Right cardiac atrium (tissue), 5 donors: ENCODE measurements around the gene AIFM1. TPM values are rescaled to one million over a fixed set of nuclear protein-coding genes. Genes with fewer than 3 reads are reported as not detected.

Experiments used
- ATAC-seq, 2 donors: fragments of 200-7000 bp; cut with Tn5 transposase; one replicate each; pipeline versions ENCODE4 v1.8.0 to v1.9.1; 2020; ENCODE audit warnings: moderate library complexity in 2 of 2, mild to moderate bottlenecking in 1 of 2
- DNase-seq, 3 donors: peaks; one replicate each; pipeline ENCODE4 v3.0.0-alpha.2; 2020
- H3K27ac ChIP-seq: one replicate; pipeline ENCODE4 v1.5.1; 2013; ENCODE audit warnings: mild to moderate bottlenecking, low read length, control low read depth, moderate library complexity
- H3K27me3 ChIP-seq: one replicate; pipeline ENCODE4 v1.6.1; 2013; ENCODE audit not compliant: control insufficient read depth, insufficient read depth
- H3K4me1 ChIP-seq: one replicate; pipeline ENCODE4 v1.6.1; 2013; ENCODE audit warnings: low read length; ENCODE audit not compliant: control insufficient read depth, insufficient read depth
- H3K4me3 ChIP-seq: one replicate; pipeline ENCODE4 v1.5.1; 2013; ENCODE audit warnings: low read length, control low read depth
- H3K9me3 ChIP-seq: one replicate; pipeline ENCODE4 v1.6.1; 2013; ENCODE audit warnings: low read length; ENCODE audit not compliant: control insufficient read depth
- WGBS: extraction: QIAGEN DNeasy Blood & Tissue Kit; methylation state at CpG from one replicate; pipeline ENCODE4 v1.1.7; 2013; 5-methylcytosine and 5-hydroxymethylcytosine counted together
- intact Hi-C, 4 donors: fragments of 100-400 bp; cut with DNase I; formaldehyde crosslinking; loops; one replicate each; pipeline versions ENCODE4 v1.11.0 to v1.14.0; 2022 to 2023
- polyA plus RNA-seq: library from polyadenylated mRNA; stranded (reverse); fragments of 200-250 nt; gene quantifications from one replicate; pipeline ENCODE4 v1.2.3, GENCODE V29; 2013
- total RNA-seq, 4 donors: library from RNA; stranded (reverse); fragmentation: NEBNext Ultra II Directional; extraction: Animal tissue kit (Norgen Biotek cat#: 25700); gene quantifications; one replicate each; pipeline ENCODE4 v1.2.1, GENCODE V29; 2021
- donor health status: healthy with polysubstance abuse.
- donor health status: DM: no; HTN: yes; CAD: no.
- donor health status: DM: no; HTN: no; CAD: no.
- donor health status: DM: no; HTN: yes; CAD: no; lungs with severe emphysema.
- donor health status: DM: yes; HTN: yes; CAD: no.

The AIFM1 gene
- total and polyA plus RNA-seq, 5 donors = 82.0 to 129 (median 96.4) TPM

- DNase-seq (no peak), ATAC-seq (no peak)
- intact Hi-C loops = no loop called here
- H3K27me3 ChIP-seq = no peaks in the 10 kb centered on the region
- H3K4me1 ChIP-seq = no peaks in the 10 kb centered on the region
- 76% methylated on average over 3 of the region's 3 CpGs for WGBS
- H3K9me3 ChIP-seq = no peaks in the 10 kb centered on the region
- no peak overlapping the region for H3K27ac ChIP-seq
- H3K4me3 ChIP-seq = no peak overlapping the region
These were observed 21.1 kb downstream of the AIFM1 start for GRCh38 chrX:130144509-130144908.

- 33% methylated on average over 3 of the region's 3 CpGs for WGBS
- no peaks in the 10 kb centered on the region for H3K4me1 ChIP-seq
- ATAC-seq (peak in 1 of 2 donors; percentile 34), DNase-seq (no peak)
- H3K27ac ChIP-seq = no peak overlapping the region
- intact Hi-C loops = loop anchor here in 1 of 4 donors (10.0 kb wide), 1 partner anchor 55 kb away; no protein-coding TSS in a partner anchor
- H3K27me3 ChIP-seq = no peaks in the 10 kb centered on the region
- no peaks in the 10 kb centered on the region for H3K9me3 ChIP-seq
- H3K4me3 ChIP-seq = no peak overlapping the region
These were observed 26.0 kb downstream of the AIFM1 start for GRCh38 chrX:130139474-130140201.

- H3K27me3 ChIP-seq = no peaks in the 10 kb centered on the region
- DNase-seq (no peak), ATAC-seq (no peak)
- H3K9me3 ChIP-seq = no peaks in the 10 kb centered on the region
- H3K27ac ChIP-seq = no peak overlapping the region
- no peak overlapping the region for H3K4me3 ChIP-seq
- intact Hi-C loops = loop anchor here in 1 of 4 donors (10.0 kb wide), 1 partner anchor 52 kb away; no protein-coding TSS in a partner anchor
- no peaks in the 10 kb centered on the region for H3K4me1 ChIP-seq
- 89% methylated on average over 8 of the region's 8 CpGs for WGBS
These were observed 28.7 kb downstream of the AIFM1 start for GRCh38 chrX:130136961-130137360.

GRCh38 chrX:130136496-130136895, 29.1 kb downstream of the AIFM1 start:
- no peak overlapping the region for H3K4me3 ChIP-seq
- intact Hi-C loops = loop anchor here in 1 of 4 donors (10.0 kb wide), 1 partner anchor 52 kb away; no protein-coding TSS in a partner anchor
- DNase-seq = no peak
- no peaks in the 10 kb centered on the region for H3K4me1 ChIP-seq
- H3K27ac ChIP-seq = no peak overlapping the region
- H3K9me3 ChIP-seq = no peaks in the 10 kb centered on the region
- 66% methylated on average over 5 of the region's 5 CpGs for WGBS
- H3K27me3 ChIP-seq = no peaks in the 10 kb centered on the region
- no peak for ATAC-seq

GRCh38 chrX:130130990-130131389, 34.7 kb downstream of the AIFM1 start:
- Histone ChIP-seq H3K9me3 (no peaks in the 10 kb centered on the region), H3K27ac (no peak overlapping the region), H3K4me3 (no peak overlapping the region), H3K27me3 (no peaks in the 10 kb centered on the region), H3K4me1 (peaks cover under 1% of the 10 kb centered on the region)
- ATAC-seq = no peak
- no peak for DNase-seq
- intact Hi-C loops = loop anchor here in 1 of 4 donors (10.0 kb wide), 1 partner anchor 46 kb away; no protein-coding TSS in a partner anchor
- 91% methylated on average over 5 of the region's 5 CpGs for WGBS

- H3K4me1 ChIP-seq = peaks cover 9% of the 10 kb centered on the region
- H3K27ac ChIP-seq = peak overlapping the region; percentile 86
- no peak overlapping the region for H3K4me3 ChIP-seq
- no peaks in the 10 kb centered on the region for H3K9me3 ChIP-seq
- intact Hi-C loops = no loop called here
- H3K27me3 ChIP-seq = no peaks in the 10 kb centered on the region
- DNase-seq (peak; percentile 77 to 86 (median 78)), ATAC-seq (peak; percentile 83 to 85)
- 20% methylated on average over 13 of the region's 13 CpGs for WGBS
These were observed 40.4 kb downstream of the AIFM1 start for GRCh38 chrX:130125091-130125874.

- Histone ChIP-seq H3K4me3 (no peak overlapping the region), H3K4me1 (peaks cover 9% of the 10 kb centered on the region), H3K27ac (peak overlapping the region; percentile 86), H3K9me3 (no peaks in the 10 kb centered on the region), H3K27me3 (no peaks in the 10 kb centered on the region)
- ATAC-seq = no peak
- intact Hi-C loops = no loop called here
- WGBS = 70% methylated on average over 4 of the region's 4 CpGs
- DNase-seq = no peak
These were observed 41.1 kb downstream of the AIFM1 start for GRCh38 chrX:130124577-130124976.

GRCh38 chrX:130121505-130121800, 44.2 kb downstream of the AIFM1 start:
- intact Hi-C loops = no loop called here
- no peaks in the 10 kb centered on the region for H3K27me3 ChIP-seq
- no peak overlapping the region for H3K27ac ChIP-seq
- H3K4me1 ChIP-seq = peaks cover 9% of the 10 kb centered on the region
- WGBS = 40% methylated on average over 13 of the region's 13 CpGs
- no peak for ATAC-seq
- DNase-seq = no peak
- no peaks in the 10 kb centered on the region for H3K9me3 ChIP-seq
- H3K4me3 ChIP-seq = no peak overlapping the region

GRCh38 chrX:130120746-130121504, 44.7 kb downstream of the AIFM1 start:
- intact Hi-C loops = no loop called here
- WGBS = 3% methylated on average over 56 of the region's 58 CpGs
- DNase-seq = peak; percentile 78 to 91 (median 88)
- H3K4me1 ChIP-seq = peaks cover 7% of the 10 kb centered on the region
- ATAC-seq = peak; percentile 82 to 85
- H3K4me3 ChIP-seq = peak overlapping the region; percentile 0
- H3K27ac ChIP-seq = peak overlapping the region; percentile 33
- no peaks in the 10 kb centered on the region for H3K27me3 ChIP-seq
- H3K9me3 ChIP-seq = no peaks in the 10 kb centered on the region

- Histone ChIP-seq H3K9me3 (no peaks in the 10 kb centered on the region), H3K27me3 (no peaks in the 10 kb centered on the region), H3K4me1 (peaks cover 2% of the 10 kb centered on the region), H3K27ac (peak overlapping the region; percentile 6), H3K4me3 (peak overlapping the region; percentile 0)
- ATAC-seq (peak in 1 of 2 donors; percentile 22), DNase-seq (no peak)
- intact Hi-C loops = no loop called here
- 18% methylated on average over 28 of the region's 28 CpGs for WGBS
These were observed 45.3 kb downstream of the AIFM1 start for GRCh38 chrX:130120321-130120731.
